ENCODE results near the gene KRT40. TPM values are rescaled to one million over a fixed set of nuclear protein-coding genes. Genes with fewer than 3 reads are reported as not detected.

KRT40 gene
- polyA plus RNA-seq, 3 donors = 0.15 TPM; not detected in 2

DNA sequence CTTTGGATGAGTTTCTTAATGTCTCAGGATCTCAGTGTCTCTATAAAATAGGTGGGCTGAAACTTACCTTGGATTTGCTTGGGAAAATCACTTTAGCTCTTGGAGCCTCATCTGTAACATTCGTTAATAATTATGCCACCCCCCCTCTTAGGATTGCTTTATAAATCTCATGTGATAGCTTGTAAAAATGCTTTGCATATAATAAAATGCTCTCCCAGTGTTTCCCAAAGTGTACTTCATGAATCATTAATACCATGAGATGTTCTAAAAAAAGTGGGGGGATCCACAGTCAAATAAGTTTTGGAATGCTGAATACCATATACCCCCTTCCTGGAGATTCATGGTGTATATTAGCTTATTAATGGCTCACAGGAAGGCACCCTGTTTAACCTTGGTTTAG, 22.5 kb downstream of the KRT40 start:
- H3K27ac ChIP-seq (ENCODE audit: low read depth, low read length) = no peak overlapping the region
- 56 to 92% (median 81%) methylated on average over 1 of the region's 1 CpG for WGBS, 3 donors

- no peak overlapping the region for H3K27ac ChIP-seq (ENCODE audit: low read depth, low read length)
- WGBS, 3 donors = 50 to 64% (median 58%) methylated on average over 10 of the region's 10 CpGs
Measured at GRCh38 chr17:40960144-40960543, 24.0 kb downstream of the KRT40 start.

GRCh38 chr17:40958086-40958953, 25.8 kb downstream of the KRT40 start:
- WGBS, 3 donors = 63 to 89% (median 88%) methylated on average over 12 of the region's 12 CpGs
- H3K27ac ChIP-seq (ENCODE audit: low read depth, low read length) = no peak overlapping the region

- 57 to 79% (median 70%) methylated on average over 8 of the region's 8 CpGs for WGBS, 3 donors
- H3K27ac ChIP-seq (ENCODE audit: low read depth, low read length) = no peak overlapping the region
Measured at GRCh38 chr17:40956401-40957254, 27.5 kb downstream of the KRT40 start.

GRCh38 chr17:40953881-40954280, 30.2 kb downstream of the KRT40 start:
- H3K27ac ChIP-seq (ENCODE audit: low read depth, low read length) = no peak overlapping the region
- WGBS, 3 donors = 65 to 87% (median 83%) methylated on average over 2 of the region's 2 CpGs

DNA sequence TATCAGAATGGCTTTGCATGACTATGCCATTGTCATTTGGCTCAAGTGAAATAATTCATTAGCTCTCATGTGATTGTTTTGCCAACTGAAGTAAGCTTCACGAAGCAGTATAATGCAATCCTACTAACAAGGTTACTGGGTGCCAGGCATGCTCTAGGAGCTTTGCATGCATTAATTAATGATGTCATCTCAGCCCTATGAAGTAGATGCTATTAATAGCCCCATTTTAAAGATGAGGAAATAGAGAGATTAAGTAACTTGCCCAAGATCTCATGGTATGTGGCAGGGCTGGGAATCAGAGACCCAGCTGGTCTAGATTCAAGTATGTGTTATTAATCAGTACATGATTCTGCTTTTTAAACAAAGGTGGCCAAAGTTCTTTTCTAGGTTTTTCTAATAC, 31.5 kb downstream of the KRT40 start:
- 48 to 71% (median 68%) methylated on average over 1 of the region's 1 CpG for WGBS, 3 donors
- no peak overlapping the region for H3K27ac ChIP-seq (ENCODE audit: low read depth, low read length)

DNA sequence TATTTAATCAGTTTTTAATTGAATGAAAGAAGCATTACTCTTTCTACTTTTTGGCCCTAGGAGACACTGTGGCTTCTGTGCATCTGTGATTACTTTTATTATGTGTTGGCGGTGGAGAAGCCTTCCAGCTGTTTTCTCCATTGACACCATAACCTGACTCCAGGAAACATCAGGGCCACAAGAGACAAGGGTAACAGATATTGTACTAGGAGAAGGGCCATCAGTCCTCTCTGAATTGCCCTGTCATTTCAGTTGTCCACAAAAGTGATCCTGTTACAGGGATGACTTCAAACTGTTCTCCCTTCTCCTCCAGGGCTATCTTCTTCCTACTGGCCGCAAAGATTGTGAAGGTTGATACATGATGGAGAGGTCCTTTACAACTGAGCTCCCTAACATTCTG, 32.0 kb downstream of the KRT40 start:
- no peak overlapping the region for H3K27ac ChIP-seq (ENCODE audit: low read depth, low read length)
- WGBS, 3 donors = 81 to 90% (median 86%) methylated on average over 2 of the region's 2 CpGs

DNA sequence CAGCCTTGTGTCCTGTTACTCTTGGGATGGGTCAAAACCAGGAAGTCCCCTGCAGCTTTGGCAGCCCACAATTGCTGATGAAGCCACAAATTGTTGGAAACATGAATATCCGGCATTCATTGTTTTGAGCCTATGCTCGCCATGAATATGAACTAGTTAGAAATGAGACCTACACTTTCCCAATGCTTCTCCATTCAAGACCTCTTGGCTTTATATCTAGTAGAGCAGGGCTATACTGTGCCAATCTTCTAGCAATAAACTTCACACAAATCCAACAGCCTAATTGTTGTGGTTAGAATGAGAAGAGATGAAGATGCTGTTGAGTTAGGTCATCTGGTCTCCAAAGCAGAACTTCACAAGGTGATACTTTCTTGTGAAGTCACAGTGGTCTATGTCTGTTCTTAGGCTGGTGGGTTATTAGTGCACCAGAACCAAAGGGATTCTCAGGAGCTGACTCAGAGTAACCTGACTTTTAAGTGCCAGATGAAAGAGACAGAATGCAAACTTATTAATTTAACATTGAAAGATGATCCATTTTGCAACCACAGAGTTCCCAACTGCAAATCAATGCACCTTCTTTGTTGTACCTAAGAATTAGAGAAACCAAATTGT, 33.0 kb downstream of the KRT40 start:
- 93 to 97% (median 96%) methylated on average over 2 of the region's 2 CpGs for WGBS, 3 donors
- no peak overlapping the region for H3K27ac ChIP-seq (ENCODE audit: low read depth, low read length)

DNA sequence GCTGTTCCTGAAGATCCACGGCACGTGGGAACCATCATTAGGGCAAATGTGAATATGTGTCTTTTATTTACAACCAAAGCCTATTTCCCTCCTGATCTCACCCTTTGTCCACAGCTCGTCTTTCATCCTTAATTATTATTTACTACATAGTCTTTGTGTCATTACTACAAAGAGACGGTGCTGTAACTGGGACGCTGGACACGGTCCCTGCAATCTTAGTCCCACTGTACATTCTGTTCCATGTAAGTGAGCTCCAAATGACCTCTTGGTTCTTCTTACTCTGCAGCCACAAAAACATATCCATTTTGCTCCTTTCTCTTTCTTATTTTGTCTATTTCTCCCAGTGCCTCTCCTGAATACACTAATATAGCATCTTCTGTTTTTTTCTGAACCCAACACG, 34.0 kb downstream of the KRT40 start:
- WGBS, 3 donors = 78 to 86% (median 82%) methylated on average over 7 of the region's 7 CpGs
- H3K27ac ChIP-seq (ENCODE audit: low read depth, low read length) = no peak overlapping the region

GRCh38 chr17:40949418-40949817, 34.7 kb downstream of the KRT40 start:
- H3K27ac ChIP-seq (ENCODE audit: low read depth, low read length) = no peak overlapping the region
- WGBS, 3 donors = 22 to 42% (median 36%) methylated on average over 10 of the region's 10 CpGs

GRCh38 chr17:40947929-40948328, 36.2 kb downstream of the KRT40 start:
- H3K27ac ChIP-seq (ENCODE audit: low read depth, low read length) = no peak overlapping the region
- 67 to 76% (median 71%) methylated on average over 2 of the region's 2 CpGs for WGBS, 3 donors

- 43 to 89% (median 81%) methylated on average over 6 of the region's 6 CpGs for WGBS, 3 donors
- no peak overlapping the region for H3K27ac ChIP-seq (ENCODE audit: low read depth, low read length)
Measured at GRCh38 chr17:40945414-40945813, 38.7 kb downstream of the KRT40 start.

GRCh38 chr17:40944531-40944930, 39.6 kb downstream of the KRT40 start:
- 26 to 48% (median 42%) methylated on average over 1 of the region's 1 CpG for WGBS, 3 donors
- H3K27ac ChIP-seq (ENCODE audit: low read depth, low read length) = no peak overlapping the region

DNA sequence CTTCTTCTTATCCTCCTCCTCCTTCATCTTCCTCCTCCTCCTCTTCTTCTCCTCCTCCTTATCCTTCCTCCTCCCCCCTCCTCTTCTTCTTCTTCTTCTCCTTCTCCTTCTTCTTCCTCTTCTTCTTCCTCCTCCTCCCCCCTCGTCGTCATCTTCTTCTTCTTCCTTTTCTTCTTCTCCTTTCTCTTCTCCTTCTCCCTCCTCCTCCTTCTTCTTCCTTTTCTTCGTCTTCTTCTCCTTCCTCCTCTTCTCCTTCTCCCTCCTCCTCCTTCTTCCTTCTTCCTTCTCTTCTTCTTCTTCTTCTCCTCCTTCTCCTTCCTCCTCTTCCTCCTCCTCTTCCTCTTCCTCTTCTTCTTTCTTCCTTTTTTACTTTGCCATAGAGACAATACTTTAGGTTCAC, 41.6 kb downstream of the KRT40 start:
- no peak overlapping the region for H3K27ac ChIP-seq (ENCODE audit: low read depth, low read length)
- 59 to 77% (median 60%) methylated on average over 3 of the region's 3 CpGs for WGBS, 3 donors

DNA sequence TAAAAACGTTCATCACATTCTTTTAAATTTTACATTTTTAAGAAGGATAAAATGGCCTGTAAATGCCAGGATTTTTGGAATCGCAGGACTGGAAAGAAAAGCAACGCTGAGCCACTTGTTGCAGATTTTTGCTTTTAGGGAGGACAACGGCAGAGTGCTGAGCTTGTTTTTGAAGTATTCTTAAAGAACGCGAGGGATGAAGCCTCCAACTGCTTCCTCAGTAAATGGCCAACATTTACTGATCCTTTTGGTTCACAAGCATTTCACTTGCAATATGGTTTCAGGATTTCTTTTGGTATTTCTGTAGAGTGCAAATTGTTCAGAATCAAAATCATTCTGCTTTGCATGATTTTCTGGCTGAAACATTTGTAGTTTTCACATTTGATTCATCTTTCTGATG, 43.9 kb downstream of the KRT40 start:
- H3K27ac ChIP-seq (ENCODE audit: low read depth, low read length) = no peak overlapping the region
- 70 to 88% (median 79%) methylated on average over 6 of the region's 6 CpGs for WGBS, 3 donors

DNA sequence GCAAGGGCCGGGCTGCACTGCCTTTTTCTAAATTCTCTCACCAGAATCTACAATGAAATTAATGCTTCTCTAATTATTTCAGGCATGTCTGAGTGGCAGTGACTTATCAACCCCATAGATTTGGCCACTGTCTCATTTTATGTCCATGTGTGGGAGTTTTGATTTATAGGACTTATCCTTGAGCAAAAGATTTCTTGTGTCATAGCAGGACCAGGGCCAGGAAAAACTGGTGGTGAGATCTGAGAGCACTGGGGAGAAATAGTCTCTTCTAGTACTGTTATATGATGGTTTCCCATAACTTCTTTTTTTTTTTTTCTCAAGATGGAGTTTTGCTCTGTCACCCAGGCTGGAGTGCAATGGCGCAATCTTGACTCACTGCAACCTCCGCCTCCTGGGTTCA, 45.1 kb downstream of the KRT40 start:
- H3K27ac ChIP-seq (ENCODE audit: low read depth, low read length) = no peak overlapping the region
- WGBS, 3 donors = 80 to 95% (median 93%) methylated on average over 3 of the region's 3 CpGs

- WGBS, 3 donors = 27 to 53% (median 36%) methylated on average over 9 of the region's 9 CpGs
- no peak within 1 kb of the TSS for H3K27ac ChIP-seq (ENCODE audit: low read depth, low read length)
Measured at GRCh38 chr17:40937384-40937819, 46.7 kb downstream of the KRT40 start, which contains the start of gene KRT23. TSS of gene KRT23 (minus strand) at chr17:40937646. CDS start at chr17:40936603, 1,043 bp downstream.

- WGBS, 3 donors = 32 to 81% (median 68%) methylated on average over 5 of the region's 5 CpGs
- no peak overlapping the region for H3K27ac ChIP-seq (ENCODE audit: low read depth, low read length)
Measured at GRCh38 chr17:40936976-40937375, 47.1 kb downstream of the KRT40 start.

- no peak overlapping the region for H3K27ac ChIP-seq (ENCODE audit: low read depth, low read length)
- 77 to 82% (median 81%) methylated on average over 19 of the region's 19 CpGs for WGBS, 3 donors
Measured at GRCh38 chr17:40936437-40936971, 47.6 kb downstream of the KRT40 start.

Measured in adipose tissue (tissue), 3 donors.